SK-N-SH (cell line): ENCODE results near the gene WWC1. TPM values are rescaled to one million over a fixed set of nuclear protein-coding genes. Genes with fewer than 3 reads are reported as not detected.

ENCODE experiments used
- CTCF ChIA-PET: fragments of 300-600, 350-600 bp; formaldehyde crosslinking; extraction: SDS; loops from one replicate; lab custom pipeline; 2021; lab: Yijun Ruan, JAX
- POLR2A ChIA-PET: fragments of 350-600 bp; sonication (Branson Sonifier 250); formaldehyde crosslinking; extraction: SDS; loops from one replicate; lab custom pipeline; 2020; ENCODE audit warnings: antibody characterized with exemption, inconsistent platforms; lab: Yijun Ruan, JAX
- DNase-seq: peaks from one replicate; pipeline ENCODE4 v3.0.0; 2012
- H2AFZ ChIP-seq: fragments of 200-600 bp; sonication (generic); 2 replicates; pipeline ENCODE4 v1.8.1; 2016; ENCODE audit warnings: antibody characterized with exemption, mild to moderate bottlenecking, low read depth
- H3F3A ChIP-seq: fragments of 200-600 bp; sonication (generic); replicated peaks from 2 replicates; pipeline ENCODE3; 2016; ENCODE audit warnings: antibody characterized with exemption, mild to moderate bottlenecking; ENCODE audit not compliant: insufficient read depth
- H3K27ac ChIP-seq, 2 experiments: fragments of 200-500 bp in 1 of 2; fragments of 200-600 bp in 1 of 2; sonication (Bioruptor generic) in 1 of 2; sonication (generic), shearing (Covaris generic) in 1 of 2; 2 replicates each; pipeline versions ENCODE4 v1.5.1 to v1.6.1; 2014 to 2016; ENCODE audit warnings: low read depth in 2 of 2, inconsistent platforms in 1 of 2, low read length in 1 of 2, mild to moderate bottlenecking in 1 of 2, mixed read lengths in 1 of 2
- H3K27me3 ChIP-seq: fragments of 200-600 bp; sonication (generic), shearing (Covaris generic); 2 replicates; pipeline ENCODE4 v1.6.1; 2016; ENCODE audit warnings: mixed run types; ENCODE audit not compliant: insufficient read depth
- H3K36me3 ChIP-seq, 2 experiments: fragments of 200-500 bp in 1 of 2; fragments of 200-600 bp in 1 of 2; sonication (Bioruptor generic) in 1 of 2; sonication (generic) in 1 of 2; replicated peaks in 1 of 2; 2 replicates each; pipeline versions ENCODE3 to v1.5.1; 2014 to 2016; ENCODE audit warnings: low read length in 1 of 2, mild to moderate bottlenecking in 1 of 2; ENCODE audit not compliant: insufficient read depth in 2 of 2, control insufficient read depth in 1 of 2
- H3K4me1 ChIP-seq, 2 experiments: fragments of 200-500 bp in 1 of 2; fragments of 200-600 bp in 1 of 2; sonication (Bioruptor generic) in 1 of 2; sonication (generic), shearing (Covaris generic) in 1 of 2; 2 replicates each; pipeline versions ENCODE4 v1.5.1 to v1.6.1; 2014 to 2016; ENCODE audit warnings: low read depth in 1 of 2, low read length in 1 of 2, mixed run types in 1 of 2; ENCODE audit not compliant: insufficient read depth in 2 of 2, control insufficient read depth in 1 of 2
- H3K4me2 ChIP-seq: fragments of 200-600 bp; sonication (generic), shearing (Covaris generic); 2 replicates; pipeline ENCODE4 v1.6.1; 2017; ENCODE audit warnings: mixed run types
- H3K4me3 ChIP-seq, 2 experiments: fragments of 200-500 bp in 1 of 2; fragments of 200-600 bp in 1 of 2; sonication (Bioruptor generic) in 1 of 2; sonication (generic), shearing (Covaris generic) in 1 of 2; 2 replicates each; pipeline versions ENCODE4 v1.5.1 to v1.8.1; 2014 to 2016; ENCODE audit warnings: low read depth in 2 of 2, inconsistent platforms in 1 of 2, low read length in 1 of 2, mild to moderate bottlenecking in 1 of 2, mixed read lengths in 1 of 2, moderate library complexity in 1 of 2
- H3K79me2 ChIP-seq: fragments of 200-600 bp; sonication (generic); 2 replicates; pipeline ENCODE4 v1.8.1; 2017; ENCODE audit warnings: mild to moderate bottlenecking; ENCODE audit not compliant: insufficient read depth
- H3K9ac ChIP-seq: fragments of 200-600 bp; sonication (generic); 2 replicates; pipeline ENCODE4 v1.6.1; 2017; ENCODE audit warnings: mixed run types
- H3K9me2 ChIP-seq: fragments of 200-600 bp; sonication (generic); 2 replicates; pipeline ENCODE4 v1.6.1; 2017; ENCODE audit warnings: mixed run types
- H3K9me3 ChIP-seq: fragments of 200-600 bp; sonication (generic); 2 replicates; pipeline ENCODE4 v1.6.1; 2017; ENCODE audit warnings: mixed run types, mild to moderate bottlenecking, moderate library complexity
- H4K20me1 ChIP-seq: fragments of 200-600 bp; sonication (generic); 2 replicates; pipeline ENCODE4 v1.6.1; 2017; ENCODE audit warnings: mild to moderate bottlenecking, mixed run types; ENCODE audit not compliant: insufficient read depth
- CHD2 ChIP-seq: fragments of 150-350 bp; IDR thresholded peaks from 2 replicates; pipeline ENCODE4 v1.6.1; 2018; ENCODE audit warnings: low read length; ENCODE audit not compliant: partially characterized antibody
- EP300 ChIP-seq, 2 experiments: IDR thresholded peaks; 2 replicates each; pipeline versions ENCODE4 v1.4.0 to v1.6.1; 2012; ENCODE audit warnings: borderline replicate concordance in 1 of 2, low read depth in 1 of 2, low read length in 1 of 2
- EZH2phosphoT487 ChIP-seq: fragments of 200-600 bp; sonication (generic); IDR thresholded peaks from 2 replicates; pipeline ENCODE4 v1.6.1; 2017; ENCODE audit warnings: low read depth, mixed run types, mild to moderate bottlenecking, antibody characterized with exemption, moderate library complexity, borderline replicate concordance
- FOXJ3 ChIP-seq: sonication (generic); formaldehyde crosslinking; IDR thresholded peaks from 2 replicates; pipeline ENCODE4 v1.5.1; 2020; ENCODE audit warnings: mild to moderate bottlenecking, missing genetic modification reagents
- FOXM1 ChIP-seq: IDR thresholded peaks from 2 replicates; pipeline ENCODE4 v1.4.0; 2012; ENCODE audit warnings: low read depth, mild to moderate bottlenecking
- GABPA ChIP-seq: IDR thresholded peaks from 2 replicates; pipeline ENCODE4 v1.4.0; 2012; ENCODE audit warnings: low read depth, mild to moderate bottlenecking
- PBX3 ChIP-seq: IDR thresholded peaks from 2 replicates; pipeline ENCODE4; 2012
- REST ChIP-seq: IDR thresholded peaks from 2 replicates; pipeline ENCODE4 v1.6.1; 2012; ENCODE audit warnings: mild to moderate bottlenecking, low read depth, low read length, moderate library complexity
- RFX5 ChIP-seq: IDR thresholded peaks from 2 replicates; pipeline ENCODE4 v1.6.1; 2012; ENCODE audit warnings: mild to moderate bottlenecking, improper control_type of control experiment, low read length
- TCF12 ChIP-seq: IDR thresholded peaks from 2 replicates; pipeline ENCODE4 v1.4.0; 2012
- TEAD4 ChIP-seq: IDR thresholded peaks from 2 replicates; pipeline ENCODE4 v1.4.0; 2012; ENCODE audit warnings: mild to moderate bottlenecking, borderline replicate concordance; ENCODE audit not compliant: insufficient read depth
- ZBTB33 ChIP-seq: IDR thresholded peaks from 2 replicates; pipeline ENCODE4 v1.4.0; 2012; ENCODE audit warnings: low read depth, borderline replicate concordance
- WGBS: methylation state at CpG from one replicate; pipeline ENCODE4 v1.1.6; 2017; ENCODE audit warnings: low lambda C conversion rate; 5-methylcytosine and 5-hydroxymethylcytosine counted together
- polyA plus RNA-seq, 3 experiments: library from polyadenylated mRNA; depleted of rRNA; stranded (reverse); fragments of >200 nt; gene quantifications; 2 replicates each; pipeline ENCODE4 v1.2.3, GENCODE V29; 2012

WWC1 gene
- polyA plus RNA-seq, 1 of the 3 experiments (the other 2 are of a cell fraction): 16.9 TPM

- TF ChIP-seq EP300 (IDR thresholded peaks at IDR 0.05; ENCODE audit: borderline replicate concordance in 1 of 2, low read depth in 1 of 2, low read length in 1 of 2) (no peak), REST (no peak), PBX3 (no peak)
Observed at GRCh38 chr5:168481330-168481788, 189.9 kb downstream of the WWC1 start (continued).

GRCh38 chr5:168482361-168482760 lies 190.9 kb downstream of the WWC1 start:
- no peak overlapping the region for H3K4me2 ChIP-seq
- ChIA-PET POLR2A (no interaction called here), CTCF (interaction anchor here (1.0 kb wide), 1 partner anchor 212 kb away, joined by 3 read pairs; no protein-coding TSS in a partner anchor)
- peaks cover 12% of the 10 kb centered on the region for H3K79me2 ChIP-seq
- H3K36me3 ChIP-seq: peaks cover 0 to 2% of the 10 kb centered on the region in 2 experiments
- H4K20me1 ChIP-seq: peaks cover 2% of the 10 kb centered on the region
- WGBS: 91% methylated on average over 5 of the region's 5 CpGs
- no peak overlapping the region for H3K27ac ChIP-seq
- H3F3A ChIP-seq: peaks cover 3% of the 10 kb centered on the region
- no peaks in the 10 kb centered on the region for H3K27me3 ChIP-seq
- no peak for DNase-seq
- no peak overlapping the region for H2AFZ ChIP-seq
- H3K9me2 ChIP-seq: no peaks in the 10 kb centered on the region
- no peak overlapping the region for H3K4me3 ChIP-seq
- H3K9me3 ChIP-seq: no peaks in the 10 kb centered on the region
- no peak overlapping the region for H3K9ac ChIP-seq
- TF ChIP-seq FOXJ3 (CRISPR knock-in tag): no peak
- TF ChIP-seq TEAD4: no peak
- no peak for TF ChIP-seq TCF12
- no peak for TF ChIP-seq PBX3
- TF ChIP-seq CHD2: no peak
- TF ChIP-seq EZH2phosphoT487: no peak
- no peak for TF ChIP-seq GABPA
- no peak for TF ChIP-seq RFX5
- no peak for TF ChIP-seq ZBTB33
- TF ChIP-seq EP300 (IDR thresholded peaks at IDR 0.05; ENCODE audit: borderline replicate concordance in 1 of 2, low read depth in 1 of 2, low read length in 1 of 2): no peak
- no peak for TF ChIP-seq FOXM1
- TF ChIP-seq, all 33 proteins: peak for 0
- peaks cover 0 to under 1% of the 10 kb centered on the region in 2 experiments; a peak in 2 of 4 replicates for H3K4me1 ChIP-seq
